OCI-LY3 (cell line): ENCODE results near the gene SPATA24.

Experiments used
- H2AFZ ChIP-seq: fragments of 200-600, 300-600 bp; shearing (Covaris generic); 2 replicates; pipeline ENCODE4 v1.6.0; 2014; ENCODE audit warnings: antibody characterized with exemption, low read depth, low read length
- H3K27ac ChIP-seq: fragments of 200-600, 300-600 bp; sonication (generic); 2 replicates; pipeline ENCODE4 v1.5.1; 2014; ENCODE audit warnings: mild to moderate bottlenecking, low read length, moderate library complexity, mixed read lengths
- H3K27me3 ChIP-seq: fragments of 200-600, 300-600 bp; sonication (generic); 2 replicates; pipeline ENCODE4 v1.6.1; 2014; ENCODE audit warnings: low read depth, low read length, mixed read lengths
- H3K36me3 ChIP-seq: fragments of 200-600, 300-600 bp; sonication (generic); replicated peaks from 2 replicates; pipeline ENCODE3; 2014; ENCODE audit warnings: low read depth, low read length, mixed read lengths
- H3K4me1 ChIP-seq: fragments of 300-600, 200-600 bp; sonication (generic); 2 replicates; pipeline ENCODE4 v1.6.1; 2014; ENCODE audit warnings: low read length, mixed read lengths
- H3K4me2 ChIP-seq: fragments of 200-600, 300-600 bp; sonication (generic); 2 replicates; pipeline ENCODE4 v1.6.1; 2014; ENCODE audit warnings: low read length, mixed read lengths
- H3K4me3 ChIP-seq: fragments of 300-600, 200-600 bp; sonication (generic); 2 replicates; pipeline ENCODE4 v1.5.1; 2014; ENCODE audit warnings: antibody characterized with exemption, mild to moderate bottlenecking, low read length, moderate library complexity
- H3K79me2 ChIP-seq: fragments of 300-600, 200-600 bp; shearing (Covaris generic); 2 replicates; pipeline ENCODE4 v1.6.1; 2014; ENCODE audit warnings: mild to moderate bottlenecking, low read length, mixed read lengths
- H3K9ac ChIP-seq: fragments of 300-600, 200-600 bp; shearing (Covaris generic); 2 replicates; pipeline ENCODE4 v1.6.0; 2014; ENCODE audit warnings: mild to moderate bottlenecking, low read length, moderate library complexity
- H3K9me3 ChIP-seq: fragments of 200-600, 300-600 bp; shearing (Covaris generic); 2 replicates; pipeline ENCODE4 v1.6.1; 2014; ENCODE audit warnings: low read length, mixed read lengths; ENCODE audit not compliant: insufficient read depth
- H4K20me1 ChIP-seq: fragments of 200-600, 300-600 bp; sonication (generic); 2 replicates; pipeline ENCODE4 v1.6.1; 2016; ENCODE audit warnings: low read length, mixed read lengths; ENCODE audit not compliant: insufficient read depth
- CTCF ChIP-seq: fragments of 200-600, 300-600 bp; sonication (generic); IDR thresholded peaks from 2 replicates; pipeline ENCODE4 v1.5.1; 2014; ENCODE audit warnings: antibody characterized with exemption, low read length, low read depth
- EZH2phosphoT487 ChIP-seq: fragments of 200-600 bp; shearing (Covaris generic); IDR thresholded peaks from 2 replicates; pipeline ENCODE4 v1.6.1; 2018; ENCODE audit warnings: antibody characterized with exemption, mixed run types, low read depth

SPATA24 gene

GRCh38 chr5:139392324-139392677 is 11.6 kb downstream of the SPATA24 start:
- Histone ChIP-seq H3K4me1 (peaks cover 41% of the 10 kb centered on the region), H3K4me2 (peak overlapping the region; percentile 92), H3K27ac (peak overlapping the region; percentile 57), H2AFZ (peak overlapping the region; percentile 51; the same call in 1 of the 2 replicates), H3K79me2 (peaks cover 10% of the 10 kb centered on the region), H3K9me3 (no peaks in the 10 kb centered on the region; the same call in 1 of the 2 replicates), H3K4me3 (peak overlapping the region; percentile 84), H3K9ac (peak overlapping the region; percentile 86), H3K27me3 (no peaks in the 10 kb centered on the region), H3K36me3 (peaks cover 2% of the 10 kb centered on the region), H4K20me1 (no peaks in the 10 kb centered on the region)
- TF ChIP-seq EZH2phosphoT487 (no peak), CTCF (no peak)

GRCh38 chr5:139391570-139392323 is 12.1 kb downstream of the SPATA24 start:
- H3K9ac ChIP-seq, result peak overlapping the region; percentile 86

GRCh38 chr5:139390639-139391569 is 13.0 kb downstream of the SPATA24 start:
- peak overlapping the region; percentile 86; the same call in 1 of the 2 replicates for H3K9ac ChIP-seq
- no peaks in the 10 kb centered on the region; the same call in 1 of the 2 replicates for H3K9me3 ChIP-seq
- peak overlapping the region; percentile 57 for H3K27ac ChIP-seq
- peaks cover 41% of the 10 kb centered on the region for H3K4me1 ChIP-seq
- H3K79me2 ChIP-seq, result peaks cover 10% of the 10 kb centered on the region
- H3K4me2 ChIP-seq, result peak overlapping the region; percentile 92
- TF ChIP-seq CTCF (no peak), EZH2phosphoT487 (no peak)
- H2AFZ ChIP-seq, result peak overlapping the region; percentile 51; the same call in 1 of the 2 replicates
- H3K27me3 ChIP-seq, result no peaks in the 10 kb centered on the region
- peak overlapping the region; percentile 84 for H3K4me3 ChIP-seq
- H4K20me1 ChIP-seq, result no peaks in the 10 kb centered on the region
- H3K36me3 ChIP-seq, result peaks cover 2% of the 10 kb centered on the region

More at GRCh38 chr5:139391570-139392323, 12.1 kb downstream of the SPATA24 start:
- no peak for TF ChIP-seq CTCF
- no peak for TF ChIP-seq EZH2phosphoT487
- peaks cover 10% of the 10 kb centered on the region for H3K79me2 ChIP-seq
- H3K4me3 ChIP-seq, result peak overlapping the region; percentile 84
- H4K20me1 ChIP-seq, result no peaks in the 10 kb centered on the region
- H3K9me3 ChIP-seq, result no peaks in the 10 kb centered on the region; the same call in 1 of the 2 replicates
- H2AFZ ChIP-seq, result peak overlapping the region; percentile 51; the same call in 1 of the 2 replicates
- H3K36me3 ChIP-seq, result peaks cover 2% of the 10 kb centered on the region
- no peaks in the 10 kb centered on the region for H3K27me3 ChIP-seq
- H3K4me2 ChIP-seq, result peak overlapping the region; percentile 92
- H3K4me1 ChIP-seq, result peaks cover 41% of the 10 kb centered on the region
- peak overlapping the region; percentile 57 for H3K27ac ChIP-seq
